HEK293 (cell line): ENCODE measurements around the gene RPAP3.
A peak's percentile ranks its signal among the peaks of the same experiment; 100 is the strongest.

Experiments
- CTCF ChIA-PET: fragments of 350-600 bp; formaldehyde crosslinking; extraction: SDS; loops from one replicate; lab custom pipeline; 2021; ENCODE audit warnings: antibody characterized with exemption; lab: Yijun Ruan, JAX
- POLR2A ChIA-PET: fragments of 300-600 bp; formaldehyde crosslinking; extraction: SDS; loops from one replicate; lab custom pipeline; 2020; ENCODE audit warnings: antibody characterized with exemption, inconsistent platforms; lab: Yijun Ruan, JAX
- H3K27ac ChIP-seq: fragments of 200-500 bp; sonication (Bioruptor generic); 2 replicates; pipeline ENCODE4 v1.5.1; 2014; ENCODE audit warnings: low read depth, low read length, control low read depth, inconsistent platforms; ENCODE audit errors: extremely low read depth
- H3K36me3 ChIP-seq, 2 experiments: fragments of 200-500 bp in 1 of 2; sonication (Bioruptor generic) in 1 of 2; 1 replicate in 1 of 2; 2 replicates in 1 of 2; pipeline ENCODE4 v1.5.1; 2014 to 2017; ENCODE audit warnings: inconsistent platforms in 2 of 2, low read length in 2 of 2; ENCODE audit not compliant: control insufficient read depth in 2 of 2, insufficient read depth in 1 of 2
- H3K4me1 ChIP-seq: fragments of 200-500 bp; sonication (Bioruptor generic); 2 replicates; pipeline ENCODE4 v1.5.1; 2014; ENCODE audit warnings: mild to moderate bottlenecking, low read length, inconsistent platforms; ENCODE audit not compliant: control insufficient read depth, insufficient read depth
- H3K4me3 ChIP-seq: 2 replicates; pipeline ENCODE4 v1.5.1; 2011; ENCODE audit warnings: low read depth, mild to moderate bottlenecking, control low read depth, low read length, moderate library complexity
- H3K9me3 ChIP-seq: fragments of 200-500 bp; sonication (Bioruptor generic); 2 replicates; pipeline ENCODE4 v1.5.1; 2014; ENCODE audit warnings: low read depth, low read length, inconsistent platforms; ENCODE audit not compliant: control insufficient read depth, insufficient read depth
- CTCF ChIP-seq: fragments of 450-650 bp; formaldehyde crosslinking; IDR thresholded peaks from 2 replicates; pipeline ENCODE4 v1.5.1; 2016; ENCODE audit warnings: missing biosample characterization, missing genetic modification characterization
- INSM2 ChIP-seq: fragments of 450-650 bp; formaldehyde crosslinking; IDR thresholded peaks from 2 replicates; pipeline ENCODE4 v1.5.1; 2016; ENCODE audit warnings: missing biosample characterization, missing genetic modification characterization
- MEIS1 ChIP-seq: sonication (generic); formaldehyde crosslinking; IDR thresholded peaks from 2 replicates; pipeline ENCODE4 v1.8.1; 2022; ENCODE audit warnings: missing genetic modification reagents, mild to moderate bottlenecking, borderline replicate concordance
- PRDM1 ChIP-seq: fragments of 450-650 bp; formaldehyde crosslinking; IDR thresholded peaks from 2 replicates; pipeline ENCODE4; 2016; ENCODE audit warnings: missing biosample characterization, missing genetic modification characterization
- PRDM2 ChIP-seq: fragments of 450-650 bp; formaldehyde crosslinking; IDR thresholded peaks from 2 replicates; pipeline ENCODE4 v1.5.1; 2016; ENCODE audit warnings: missing biosample characterization, missing genetic modification characterization, borderline replicate concordance
- ZNF146 ChIP-seq: fragments of 450-650 bp; formaldehyde crosslinking; IDR thresholded peaks from 2 replicates; pipeline ENCODE4 v1.5.1; 2016; ENCODE audit warnings: missing biosample characterization, missing genetic modification characterization
- ZNF26 ChIP-seq: fragments of 450-650 bp; formaldehyde crosslinking; IDR thresholded peaks from 2 replicates; pipeline ENCODE4 v1.5.1; 2016; ENCODE audit warnings: missing biosample characterization, missing genetic modification characterization
- ZNF585B ChIP-seq: fragments of 450-650 bp; formaldehyde crosslinking; IDR thresholded peaks from 2 replicates; pipeline ENCODE4 v1.5.1; 2016; ENCODE audit warnings: missing biosample characterization, missing genetic modification characterization
- ZNF623 ChIP-seq: fragments of 450-650 bp; formaldehyde crosslinking; IDR thresholded peaks from 2 replicates; pipeline ENCODE4 v1.5.1; 2016; ENCODE audit warnings: missing biosample characterization, missing genetic modification characterization
- ZNF654 ChIP-seq: fragments of 450-650 bp; formaldehyde crosslinking; IDR thresholded peaks from 2 replicates; pipeline ENCODE4 v1.5.1; 2016; ENCODE audit warnings: low read depth, missing biosample characterization, missing genetic modification characterization
- ZNF660 ChIP-seq: fragments of 450-650 bp; IDR thresholded peaks from 2 replicates; pipeline ENCODE4 v1.5.1; 2018; ENCODE audit warnings: missing biosample characterization, mild to moderate bottlenecking, missing genetic modification characterization
- ZNF76 ChIP-seq: fragments of 450-650 bp; formaldehyde crosslinking; IDR thresholded peaks from 2 replicates; pipeline ENCODE4; 2016; ENCODE audit warnings: low read depth, missing biosample characterization, missing genetic modification characterization, borderline replicate concordance
- ZSCAN30 ChIP-seq: fragments of 450-650 bp; IDR thresholded peaks from 2 replicates; pipeline ENCODE4 v1.5.1; 2018; ENCODE audit warnings: missing biosample characterization, mild to moderate bottlenecking, missing genetic modification characterization, moderate library complexity
- ZXDB ChIP-seq: fragments of 450-650 bp; formaldehyde crosslinking; IDR thresholded peaks from 2 replicates; pipeline ENCODE4 v1.5.1; 2016; ENCODE audit warnings: missing biosample characterization, missing genetic modification characterization

RPAP3 gene

GRCh38 chr12:47715393-47715876 lies 9.6 kb upstream of the RPAP3 start:
- peaks cover 5% of the 10 kb centered on the region for H3K4me1 ChIP-seq
- CTCF ChIA-PET, result interaction anchor here (0.5 to 22.5 kb wide), 45 partner anchors 8 to 469 kb away, joined by 3 to 353 read pairs (median 5); partner anchors contain the start of genes ENDOU, RPAP3, SENP1 and SLC48A1

GRCh38 chr12:47714826-47715386 lies 9.1 kb upstream of the RPAP3 start:
- Histone ChIP-seq H3K4me1 (peaks cover 5% of the 10 kb centered on the region), H3K36me3 (no peaks in the 10 kb centered on the region), H3K27ac (no peak overlapping the region), H3K4me3 (no peak overlapping the region), H3K9me3 (no peaks in the 10 kb centered on the region)
- TF ChIP-seq INSM2 (tag by site-specific recombination) (no peak), PRDM2 (tag by site-specific recombination) (no peak), ZNF585B (tag by site-specific recombination) (no peak), PRDM1 (no peak), MEIS1 (no peak), ZNF76 (tag by site-specific recombination) (no peak), ZNF623 (tag by site-specific recombination) (no peak)
- ChIA-PET POLR2A (interaction anchor here (1.5 kb wide), 1 partner anchor 26 kb away, joined by 4 read pairs; no protein-coding TSS in a partner anchor), CTCF (interaction anchor here (0.5 to 22.5 kb wide), 43 partner anchors 8 to 470 kb away, joined by 3 to 353 read pairs (median 5); partner anchors contain the start of genes ENDOU, RPAP3, SENP1 and SLC48A1)

More at GRCh38 chr12:47715393-47715876, 9.6 kb upstream of the RPAP3 start:
- Histone ChIP-seq H3K4me3 (no peak overlapping the region), H3K27ac (no peak overlapping the region), H3K36me3 (no peaks in the 10 kb centered on the region), H3K9me3 (no peaks in the 10 kb centered on the region)
- TF ChIP-seq ZNF146 (tag by site-specific recombination) (no peak), ZNF654 (tag by site-specific recombination) (peak; percentile 83), ZNF26 (no peak), ZXDB (no peak), CTCF (tag by site-specific recombination) (peak; percentile 69), ZSCAN30 (tag by site-specific recombination) (peak; percentile 23; the same call in 1 of the 2 replicates), ZNF660 (tag by site-specific recombination) (0 out of 2 replicates have a peak, but pooled peaks have one; percentile 53)
- POLR2A ChIA-PET, result interaction anchor here (1.0 to 1.6 kb wide), 3 partner anchors 26 to 66 kb away, joined by 3 to 6 read pairs (median 4); no protein-coding TSS in a partner anchor
